Stimulated activated CD4-positive, alpha-beta T cell treated with anti-CD3 and anti-CD28 coated beads, Interleukin-15, amount 100 ng/mL, for 48 hours (primary cell): ENCODE results near the gene CCP110.
"Not testable (repeated sequence)": the region's sequence is repeated elsewhere in the genome, so short reads cannot be mapped to it uniquely, and the experiment has no call there.

Experiments used
- DNase-seq, 2 donors: peaks; one replicate each; pipeline ENCODE4 v3.0.0-alpha.2; 2020; ENCODE audit warnings: low read depth in 2 of 2

Gene CCP110

GRCh38 chr16:19507867-19508266 is 15.9 kb upstream of the CCP110 start:
- DNase-seq: no peak

- DNase-seq: no peak
These were observed 11.4 kb upstream of the CCP110 start for GRCh38 chr16:19512297-19512696.

DNA sequence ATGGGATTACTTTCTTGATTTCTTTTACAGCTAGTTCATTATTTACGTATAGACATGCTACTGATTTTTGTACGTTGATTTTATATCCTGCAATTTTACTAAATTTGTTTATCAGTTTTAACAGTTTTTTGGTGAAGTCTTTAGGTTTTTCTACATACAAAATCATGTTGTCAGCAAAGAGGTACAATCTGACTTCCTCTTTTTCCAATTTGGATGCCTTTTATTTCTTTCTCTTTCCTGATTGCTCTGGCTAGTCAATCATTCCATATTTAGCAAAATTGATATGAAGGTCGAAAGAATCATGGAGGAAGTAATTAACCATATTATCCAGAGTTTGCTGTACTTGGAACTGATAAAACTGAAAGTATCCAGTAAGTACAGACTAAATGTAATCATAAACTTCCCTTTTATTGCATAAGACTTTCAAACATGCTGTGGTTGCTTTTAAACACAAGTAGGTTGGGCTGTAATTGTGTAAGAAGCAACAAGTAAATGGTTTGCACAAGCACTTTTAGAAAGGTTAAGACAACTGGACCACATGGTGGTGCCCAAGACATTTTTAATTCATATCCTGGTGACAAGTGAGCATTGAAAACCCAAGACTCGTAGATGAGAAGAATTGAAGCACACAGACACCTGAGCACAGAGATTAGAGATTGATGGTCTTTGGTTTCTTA is 10.2 kb upstream of the CCP110 start:
- no peak for DNase-seq

GRCh38 chr16:19515757-19516156 is 8.0 kb upstream of the CCP110 start:
- no peak for DNase-seq

GRCh38 chr16:19517424-19518089 is 6.2 kb upstream of the CCP110 start:
- DNase-seq: no peak

GRCh38 chr16:19518388-19518787 is 5.4 kb upstream of the CCP110 start:
- no peak for DNase-seq

- no peak for DNase-seq
These were observed 2.8 kb upstream of the CCP110 start for GRCh38 chr16:19520861-19521331.

GRCh38 chr16:19521471-19522396 is 2.0 kb upstream of the CCP110 start, which contains the start of gene GDE1:
GDE1 (minus strand) TSS chr16:19522098; CDS start chr16:19521964, 134 bp downstream.
- peak; percentile 88 to 91 for DNase-seq

DNA sequence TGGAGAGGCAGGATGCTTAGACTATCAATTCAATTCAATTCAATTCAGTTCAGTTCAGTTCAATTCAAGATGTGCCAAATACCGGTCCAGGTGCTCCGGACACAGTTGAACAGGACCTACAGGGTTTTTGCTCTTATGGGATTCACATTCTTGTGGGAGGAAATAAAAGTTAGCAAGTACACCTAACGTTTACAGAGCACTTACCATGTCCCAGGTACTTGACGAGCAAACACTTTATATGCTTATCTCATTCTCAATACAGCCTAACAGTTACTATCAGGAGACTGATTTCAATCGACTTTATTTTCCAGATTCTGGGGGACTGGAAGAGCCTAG is 1.4 kb upstream of the CCP110 start:
- DNase-seq: no peak

DNA sequence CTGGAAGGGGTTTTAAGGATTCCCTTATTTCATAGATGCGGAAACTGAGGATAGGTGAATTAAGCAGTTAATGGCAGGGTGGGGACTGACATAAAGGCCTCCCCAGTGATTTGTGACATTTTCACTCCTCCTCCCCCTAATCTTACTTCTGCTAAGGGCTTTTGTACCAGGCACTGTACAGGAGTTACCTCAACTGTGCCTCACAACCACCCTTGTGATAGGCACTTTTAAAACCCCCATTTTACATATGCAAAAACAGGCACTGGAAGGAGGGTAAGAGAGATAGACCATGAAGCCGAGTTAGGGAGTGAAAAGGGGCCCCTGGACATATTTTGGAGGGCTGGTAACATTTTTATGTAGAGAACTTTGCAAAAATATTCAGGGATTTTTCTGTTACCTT is 982 bp upstream of the CCP110 start:
- no peak for DNase-seq

- DNase-seq: no peak
These were observed 571 bp upstream of the CCP110 start for GRCh38 chr16:19523184-19523558.

GRCh38 chr16:19524356-19524615 is 544 bp downstream of the CCP110 start:
- no peak for DNase-seq

- no peak for DNase-seq
These were observed 1.1 kb downstream of the CCP110 start for GRCh38 chr16:19524616-19525384.

DNA sequence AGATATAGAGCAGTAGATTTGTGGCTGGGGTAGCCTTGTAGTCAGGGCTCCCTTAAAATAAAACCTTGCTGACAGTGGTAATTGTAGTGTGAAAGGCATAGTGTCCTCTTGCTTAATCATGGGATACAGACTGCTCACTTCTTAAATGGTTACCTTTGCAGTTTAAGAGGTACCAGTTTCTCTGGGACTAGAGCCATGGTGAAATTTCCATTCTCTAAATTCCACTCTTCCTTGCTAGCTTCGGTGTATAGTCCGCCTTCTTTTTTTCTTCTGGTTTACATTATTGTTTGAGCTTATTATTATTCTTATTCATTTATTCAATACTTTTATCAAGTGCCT is 1.6 kb downstream of the CCP110 start:
- no peak for DNase-seq

DNA sequence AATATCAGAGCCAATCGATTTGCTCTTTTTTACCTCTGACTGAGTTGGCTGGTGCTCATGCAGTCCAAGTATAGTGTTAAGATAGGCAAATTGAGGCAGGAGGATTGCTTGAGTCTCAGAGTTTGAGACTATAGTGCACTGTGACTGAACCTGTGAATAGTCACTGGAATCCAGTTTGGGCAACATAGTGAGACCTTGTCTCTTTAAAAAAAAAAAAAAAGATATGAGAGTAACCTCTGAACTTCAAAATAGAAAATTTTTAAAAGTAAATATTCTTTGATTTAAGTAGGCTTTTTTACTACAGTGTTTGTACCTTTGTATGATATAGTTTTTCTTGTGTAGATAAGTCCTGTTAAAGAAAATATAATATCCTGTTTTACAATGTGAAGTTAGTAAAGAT is 3.4 kb downstream of the CCP110 start:
- no peak for DNase-seq

- DNase-seq: no peak
These were observed 4.9 kb downstream of the CCP110 start for GRCh38 chr16:19528666-19529065.

DNA sequence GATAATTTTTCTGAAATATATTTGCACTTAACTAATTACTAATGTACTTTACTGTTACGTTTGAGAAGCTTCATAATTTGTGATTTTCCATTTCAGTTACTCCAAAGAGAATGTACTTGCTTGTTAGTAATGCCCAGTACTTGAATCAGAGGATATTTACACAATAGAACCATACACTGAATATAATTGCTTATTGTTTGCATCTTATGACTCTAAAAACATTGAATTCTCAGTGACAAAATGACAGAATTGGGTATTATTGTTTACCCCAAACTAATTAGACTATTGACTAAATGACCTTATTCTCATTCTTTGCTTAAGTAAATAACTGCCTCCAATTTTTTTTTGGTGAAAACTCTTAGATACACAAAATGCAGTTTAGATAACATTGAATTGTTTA is 8.9 kb downstream of the CCP110 start:
- no peak for DNase-seq

- no peak for DNase-seq
These were observed 16.7 kb downstream of the CCP110 start for GRCh38 chr16:19540241-19540970.

- no peak for DNase-seq
These were observed 18.5 kb downstream of the CCP110 start for GRCh38 chr16:19542138-19542821.

DNA sequence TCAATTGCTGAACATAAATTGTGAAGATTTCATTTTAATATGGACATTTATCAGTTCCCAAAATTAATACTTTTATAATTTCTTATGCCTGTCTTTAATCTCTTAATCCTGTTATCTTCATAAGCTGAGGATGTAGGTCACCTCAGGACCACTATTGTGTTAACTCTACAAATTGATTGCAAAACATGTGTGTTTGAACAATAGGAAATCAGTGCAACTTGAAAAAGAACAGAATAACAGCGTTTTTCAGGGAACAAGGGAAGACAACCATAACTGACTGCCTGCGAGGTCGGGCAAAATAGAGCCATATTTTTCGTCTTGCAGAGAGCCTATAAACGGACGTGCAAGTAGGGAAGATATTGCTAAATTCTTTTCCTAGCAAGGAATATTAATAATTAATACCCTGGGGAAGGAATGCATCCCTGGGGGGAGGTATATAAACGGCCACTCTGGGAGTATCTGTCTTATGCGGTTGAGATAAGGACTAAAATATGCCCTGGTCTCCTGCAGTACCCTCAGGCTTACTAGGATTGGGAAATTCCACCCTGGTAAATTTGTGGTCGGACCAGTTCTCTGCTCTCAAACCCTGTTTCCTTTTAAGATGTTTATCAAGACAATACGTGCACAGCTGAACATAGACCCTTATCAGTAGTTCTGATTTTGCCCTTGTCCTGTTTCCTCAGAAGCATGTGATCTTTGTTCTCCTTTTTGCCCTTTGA is 19.7 kb downstream of the CCP110 start:
- DNase-seq: not testable (repeated sequence)
